HepG2 (cell line): Measurements from ENCODE around the gene FAM177B. TPM values are rescaled to one million over a fixed set of nuclear protein-coding genes. Genes with fewer than 3 reads are reported as not detected.

Experiments
- CC2D1A ChIP-seq: sonication (generic); formaldehyde crosslinking; IDR thresholded peaks from 2 replicates; pipeline ENCODE4 v1.8.1; 2023; ENCODE audit warnings: mild to moderate bottlenecking, missing genetic modification reagents
- E2F2 ChIP-seq: sonication (generic); formaldehyde crosslinking; IDR thresholded peaks from 2 replicates; pipeline ENCODE4 v1.4.0; 2020; ENCODE audit warnings: missing genetic modification reagents, borderline replicate concordance
- FLYWCH1 ChIP-seq: sonication (generic); formaldehyde crosslinking; IDR thresholded peaks from 2 replicates; pipeline ENCODE4 v1.8.1; 2023; ENCODE audit warnings: mild to moderate bottlenecking, missing genetic modification reagents
- HBP1 ChIP-seq: IDR thresholded peaks from 2 replicates; pipeline ENCODE4 v1.6.1; 2016; ENCODE audit warnings: low read depth, control low read depth
- HDAC6 ChIP-seq: fragments of 200-600 bp; sonication (generic); IDR thresholded peaks from 2 replicates; pipeline ENCODE4 v1.7.0; 2017; ENCODE audit warnings: mild to moderate bottlenecking, antibody characterized with exemption, low read length, low read depth
- MIER2 ChIP-seq: IDR thresholded peaks from 2 replicates; pipeline ENCODE4 v1.6.1; 2016; ENCODE audit warnings: missing biosample characterization, missing genetic modification reagents
- REL ChIP-seq: sonication (generic); formaldehyde crosslinking; conservative IDR thresholded peaks from 2 replicates; pipeline ENCODE4 v1.8.0; 2022; ENCODE audit warnings: mild to moderate bottlenecking, missing genetic modification reagents, moderate library complexity
- REPIN1 ChIP-seq: sonication (generic); formaldehyde crosslinking; IDR thresholded peaks from 2 replicates; pipeline ENCODE4 v1.8.0; 2022; ENCODE audit warnings: missing genetic modification reagents, low read depth, mild to moderate bottlenecking, borderline replicate concordance
- TARDBP ChIP-seq: sonication (generic); formaldehyde crosslinking; IDR thresholded peaks from 2 replicates; pipeline ENCODE4 v1.8.0; 2022; ENCODE audit warnings: mild to moderate bottlenecking, missing genetic modification reagents
- TBX3 ChIP-seq: fragments of 450-650 bp; IDR thresholded peaks from 2 replicates; pipeline ENCODE4 v1.6.1; 2017; ENCODE audit warnings: antibody characterized with exemption, mild to moderate bottlenecking, inconsistent platforms, borderline replicate concordance
- TCF7L2 ChIP-seq: IDR thresholded peaks from 2 replicates; pipeline ENCODE4 v1.6.1; 2011; ENCODE audit warnings: mild to moderate bottlenecking, low read depth, low read length, moderate library complexity
- TFAP4 ChIP-seq: sonication (generic); IDR thresholded peaks from 2 replicates; pipeline ENCODE4 v1.6.1; 2016; ENCODE audit warnings: low read depth, borderline replicate concordance
- TRAFD1 ChIP-seq: sonication (generic); formaldehyde crosslinking; IDR thresholded peaks from 2 replicates; pipeline ENCODE4 v1.5.1; 2020; ENCODE audit warnings: missing genetic modification reagents, mild to moderate bottlenecking, borderline replicate concordance
- ZNF143 ChIP-seq: sonication (generic); formaldehyde crosslinking; IDR thresholded peaks from 2 replicates; pipeline ENCODE4 v1.4.0; 2020; ENCODE audit warnings: missing genetic modification reagents
- ZNF263 ChIP-seq: sonication (generic); formaldehyde crosslinking; IDR thresholded peaks from 2 replicates; pipeline ENCODE4 v1.4.0; 2020; ENCODE audit warnings: missing genetic modification reagents
- ZNF446 ChIP-seq: sonication (generic); formaldehyde crosslinking; IDR thresholded peaks from 2 replicates; pipeline ENCODE4 v1.5.0; 2020; ENCODE audit warnings: mild to moderate bottlenecking, missing genetic modification reagents
- ZNF503 ChIP-seq: sonication (generic); formaldehyde crosslinking; IDR thresholded peaks from 2 replicates; pipeline ENCODE4 v1.4.0; 2020; ENCODE audit warnings: missing genetic modification reagents
- ZNF570 ChIP-seq: sonication (generic); formaldehyde crosslinking; IDR thresholded peaks from 2 replicates; pipeline ENCODE4 v1.4.0; 2020; ENCODE audit warnings: mild to moderate bottlenecking, missing genetic modification reagents, borderline replicate concordance
- ZNF746 ChIP-seq: sonication (generic); formaldehyde crosslinking; IDR thresholded peaks from 2 replicates; pipeline ENCODE4 v1.8.0; 2022; ENCODE audit warnings: mild to moderate bottlenecking, missing genetic modification reagents
- polyA plus RNA-seq, 8 experiments: library from polyadenylated mRNA; depleted of rRNA in 3 of 8; stranded (reverse) in 7 of 8; unstranded in 1 of 8; fragments of >200 nt; fragmentation: Illumina TruSeq in 4 of 8; extraction: Trizol in 4 of 8; gene quantifications; 2 replicates each; pipeline versions ENCODE4 v1.2.1 to v1.2.3, GENCODE V29; 2011 to 2016; ENCODE audit warnings: low read depth in 4 of 8, missing spikeins in 1 of 8, mixed read lengths in 1 of 8; ENCODE audit not compliant: insufficient read depth in 1 of 8
- total RNA-seq, 5 experiments: library from RNA; depleted of rRNA; stranded (reverse); fragments of >200 nt; fragmentation: Illumina TruSeq; extraction: Trizol; gene quantifications; 2 replicates each; pipeline ENCODE4 v1.2.3, GENCODE V29; 2016; ENCODE audit warnings: low read depth in 1 of 5

The FAM177B gene
- total and polyA plus RNA-seq, 2 of the 13 experiments (the other 11 are each of a cell fraction or from before 2014, with no cell fraction given): 0.05 TPM; not detected in 1

- TF ChIP-seq REL (0 out of 2 replicates have a peak, but pooled peaks have one; percentile 10), HBP1 (CRISPR knock-in tag) (0 out of 2 replicates have a peak, but pooled peaks have one; percentile 21), MIER2 (CRISPR knock-in tag) (no peak), ZNF446 (CRISPR knock-in tag) (no peak), ZNF746 (no peak), HDAC6 (no peak), FLYWCH1 (no peak), TFAP4 (peak; percentile 42; the same call in 1 of the 2 replicates), ZNF263 (CRISPR knock-in tag) (no peak; the same call in 1 of the 2 replicates), ZNF503 (0 out of 2 replicates have a peak, but pooled peaks have one; percentile 22), CC2D1A (CRISPR knock-in tag) (no peak), TCF7L2 (no peak), ZNF143 (peak; percentile 20; the same call in 1 of the 2 replicates), ZNF570 (CRISPR knock-in tag) (no peak), TRAFD1 (CRISPR knock-in tag) (no peak), TARDBP (CRISPR knock-in tag) (no peak), REPIN1 (CRISPR knock-in tag) (no peak), E2F2 (CRISPR knock-in tag) (no peak), TBX3 (no peak)
These were observed 23.7 kb upstream of the FAM177B start (continued) for GRCh38 chr1:222713091-222713961.
